HepG2 (cell line): ENCODE data around the gene KLF13. TPM values are rescaled to one million over a fixed set of nuclear protein-coding genes. Genes with fewer than 3 reads are reported as not detected.
A peak's percentile ranks its signal among the peaks of the same experiment; 100 is the strongest.

Experiments used
- ARID5B ChIP-seq: IDR thresholded peaks from 2 replicates; pipeline ENCODE4 v1.4.0; 2020; ENCODE audit warnings: mild to moderate bottlenecking, missing genetic modification reagents
- ARNTL ChIP-seq: sonication (generic); formaldehyde crosslinking; IDR thresholded peaks from 2 replicates; pipeline ENCODE4 v1.4.0; 2020; ENCODE audit warnings: mild to moderate bottlenecking, missing genetic modification reagents
- ATF5 ChIP-seq: sonication (generic); formaldehyde crosslinking; IDR thresholded peaks from 2 replicates; pipeline ENCODE4 v1.4.0; 2020; ENCODE audit warnings: mild to moderate bottlenecking, low read depth, missing genetic modification reagents
- BORCS8-MEF2B ChIP-seq: sonication (generic); formaldehyde crosslinking; IDR thresholded peaks from 2 replicates; pipeline ENCODE4 v1.8.0; 2022; ENCODE audit warnings: mild to moderate bottlenecking, missing genetic modification reagents
- CENPX ChIP-seq: sonication (generic); formaldehyde crosslinking; IDR thresholded peaks from 2 replicates; pipeline ENCODE4 v1.9.0; 2021; ENCODE audit warnings: mild to moderate bottlenecking, missing genetic modification reagents, moderate library complexity
- ETV5 ChIP-seq: IDR thresholded peaks from 2 replicates; pipeline ENCODE4 v1.6.1; 2018; ENCODE audit warnings: missing biosample characterization, missing genetic modification reagents, inconsistent platforms, borderline replicate concordance
- GMEB1 ChIP-seq: sonication (generic); formaldehyde crosslinking; IDR thresholded peaks from 2 replicates; pipeline ENCODE4 v1.5.1; 2020; ENCODE audit warnings: missing genetic modification reagents, mild to moderate bottlenecking, borderline replicate concordance
- HDAC2 ChIP-seq: sonication (generic); formaldehyde crosslinking; IDR thresholded peaks from 2 replicates; pipeline ENCODE4 v1.4.0; 2020; ENCODE audit warnings: missing genetic modification reagents
- HES4 ChIP-seq: sonication (generic); formaldehyde crosslinking; IDR thresholded peaks from 2 replicates; pipeline ENCODE4 v1.9.0; 2021; ENCODE audit warnings: mild to moderate bottlenecking, missing genetic modification reagents, borderline replicate concordance
- MAZ ChIP-seq, 2 experiments: sonication (generic) in 1 of 2; formaldehyde crosslinking in 1 of 2; IDR thresholded peaks; 2 replicates each; pipeline versions ENCODE4 v1.5.0 to v1.6.1; 2012 to 2020; ENCODE audit warnings: low read depth in 2 of 2, mild to moderate bottlenecking in 2 of 2, borderline replicate concordance in 1 of 2, improper control_type of control experiment in 1 of 2, low read length in 1 of 2, missing genetic modification reagents in 1 of 2, moderate library complexity in 1 of 2
- MTA1 ChIP-seq: sonication (generic); formaldehyde crosslinking; IDR thresholded peaks from 2 replicates; pipeline ENCODE4 v1.4.0; 2020; ENCODE audit warnings: missing genetic modification reagents, mild to moderate bottlenecking, borderline replicate concordance
- RBFOX2 ChIP-seq: fragments of 200-400 bp; formaldehyde crosslinking; IDR thresholded peaks from 2 replicates; pipeline ENCODE4 v1.6.1; 2017; ENCODE audit warnings: low read depth, mild to moderate bottlenecking, low read length
- REST ChIP-seq, 2 experiments: IDR thresholded peaks; 2 replicates each; pipeline ENCODE4 v1.6.1; 2011 to 2012; ENCODE audit warnings: low read length in 2 of 2, borderline replicate concordance in 1 of 2, low read depth in 1 of 2, mild to moderate bottlenecking in 1 of 2, moderate library complexity in 1 of 2
- TOE1 ChIP-seq: sonication (generic); formaldehyde crosslinking; IDR thresholded peaks from 2 replicates; pipeline ENCODE4 v1.4.0; 2020; ENCODE audit warnings: mild to moderate bottlenecking, missing genetic modification reagents
- TRIM24 ChIP-seq: sonication (generic); formaldehyde crosslinking; IDR thresholded peaks from 2 replicates; pipeline ENCODE4 v1.8.0; 2022; ENCODE audit warnings: mild to moderate bottlenecking, missing genetic modification reagents
- ZEB1 ChIP-seq: IDR thresholded peaks from 2 replicates; pipeline ENCODE4 v1.6.1; 2012; ENCODE audit warnings: mild to moderate bottlenecking, low read depth, inconsistent platforms; ENCODE audit not compliant: insufficient replicate concordance
- ZNF547 ChIP-seq: sonication (generic); formaldehyde crosslinking; IDR thresholded peaks from 2 replicates; pipeline ENCODE4 v1.5.1; 2020; ENCODE audit warnings: mild to moderate bottlenecking, missing genetic modification reagents
- ZNF672 ChIP-seq: sonication (generic); formaldehyde crosslinking; IDR thresholded peaks from 2 replicates; pipeline ENCODE4 v1.8.1; 2022; ENCODE audit warnings: missing genetic modification reagents
- polyA plus RNA-seq, 8 experiments: library from polyadenylated mRNA; depleted of rRNA in 3 of 8; stranded (reverse) in 7 of 8; unstranded in 1 of 8; fragments of >200 nt; fragmentation: Illumina TruSeq in 4 of 8; extraction: Trizol in 4 of 8; gene quantifications; 2 replicates each; pipeline versions ENCODE4 v1.2.1 to v1.2.3, GENCODE V29; 2011 to 2016; ENCODE audit warnings: low read depth in 4 of 8, missing spikeins in 1 of 8, mixed read lengths in 1 of 8; ENCODE audit not compliant: insufficient read depth in 1 of 8
- total RNA-seq, 5 experiments: library from RNA; depleted of rRNA; stranded (reverse); fragments of >200 nt; fragmentation: Illumina TruSeq; extraction: Trizol; gene quantifications; 2 replicates each; pipeline ENCODE4 v1.2.3, GENCODE V29; 2016; ENCODE audit warnings: low read depth in 1 of 5

Gene KLF13
- total and polyA plus RNA-seq, 2 of the 13 experiments (the other 11 are each of a cell fraction or from before 2014, with no cell fraction given): 16.8 to 25.1 TPM

- TF ChIP-seq ZNF672 (no peak), TOE1 (CRISPR knock-in tag) (no peak), HES4 (CRISPR knock-in tag) (peak; percentile 76), ATF5 (CRISPR knock-in tag) (no peak), MAZ (IDR thresholded peaks at IDR 0.05; ENCODE audit: borderline replicate concordance, low read depth, low read length) (peak; percentile 66; the same call in 1 of the 2 replicates), MAZ (CRISPR knock-in tag; IDR thresholded peaks at IDR 0.05; ENCODE audit: low read depth) (peak; percentile 87; the same call in 1 of the 2 replicates), GMEB1 (CRISPR knock-in tag) (peak; percentile 95), ARNTL (no peak), ZNF547 (no peak), MTA1 (CRISPR knock-in tag) (no peak), ZEB1 (no peak), ARID5B (CRISPR knock-in tag) (no peak), REST (IDR thresholded peaks at IDR 0.05; ENCODE audit: borderline replicate concordance in 1 of 2, low read depth in 1 of 2, low read length in 2 of 2) (no peak), TRIM24 (no peak), ETV5 (CRISPR knock-in tag) (peak; percentile 27; the same call in 1 of the 2 replicates), HDAC2 (no peak), BORCS8-MEF2B (CRISPR knock-in tag) (no peak), RBFOX2 (peak; percentile 73), CENPX (CRISPR knock-in tag) (no peak)
Observed at GRCh38 chr15:31326156-31326874, at the start of gene KLF13 (continued).
